GM12864 (cell line): ENCODE results near the gene KCNK15.

Source experiments
- DNase-seq: peaks from one replicate; pipeline ENCODE4 v3.0.0-alpha.2; 2011; ENCODE audit warnings: low read depth
- H3K4me3 ChIP-seq: 2 replicates; pipeline ENCODE4 v1.5.1; 2011; ENCODE audit warnings: mild to moderate bottlenecking, low read depth, low read length, control low read depth
- CTCF ChIP-seq: IDR thresholded peaks from 2 replicates; pipeline ENCODE4 v1.5.1; 2011; ENCODE audit warnings: low read depth, mild to moderate bottlenecking, moderate library complexity, low read length, control low read depth, inconsistent platforms; ENCODE audit errors: missing control alignments

Gene KCNK15

GRCh38 chr20:44776980-44777379, 31.3 kb downstream of the KCNK15 start:
- no peak overlapping the region for H3K4me3 ChIP-seq
- no peak for TF ChIP-seq CTCF
- DNase-seq: no peak

GRCh38 chr20:44780226-44780625, 34.6 kb downstream of the KCNK15 start:
- DNase-seq: no peak
- no peak overlapping the region for H3K4me3 ChIP-seq
- no peak for TF ChIP-seq CTCF

GRCh38 chr20:44781118-44781517, 35.5 kb downstream of the KCNK15 start:
- TF ChIP-seq CTCF: no peak
- H3K4me3 ChIP-seq: no peak overlapping the region
- no peak for DNase-seq

GRCh38 chr20:44781791-44782190, 36.1 kb downstream of the KCNK15 start:
- no peak for TF ChIP-seq CTCF
- H3K4me3 ChIP-seq: no peak overlapping the region
- no peak for DNase-seq

GRCh38 chr20:44784688-44785087, 39.0 kb downstream of the KCNK15 start:
- H3K4me3 ChIP-seq: no peak overlapping the region
- no peak for DNase-seq
- TF ChIP-seq CTCF: no peak

- no peak overlapping the region for H3K4me3 ChIP-seq
- TF ChIP-seq CTCF: no peak
- DNase-seq: no peak
Measured at GRCh38 chr20:44785768-44786167, 40.1 kb downstream of the KCNK15 start.

GRCh38 chr20:44787299-44787698, 41.6 kb downstream of the KCNK15 start:
- no peak overlapping the region for H3K4me3 ChIP-seq
- TF ChIP-seq CTCF: no peak
- DNase-seq: no peak
